ENCODE measurements around the gene CST4.
"Not testable (repeated sequence)": the region's sequence is repeated elsewhere in the genome, so short reads cannot be mapped to it uniquely, and the experiment has no call there.

CST4 gene, protein sequence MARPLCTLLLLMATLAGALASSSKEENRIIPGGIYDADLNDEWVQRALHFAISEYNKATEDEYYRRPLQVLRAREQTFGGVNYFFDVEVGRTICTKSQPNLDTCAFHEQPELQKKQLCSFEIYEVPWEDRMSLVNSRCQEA

DNA sequence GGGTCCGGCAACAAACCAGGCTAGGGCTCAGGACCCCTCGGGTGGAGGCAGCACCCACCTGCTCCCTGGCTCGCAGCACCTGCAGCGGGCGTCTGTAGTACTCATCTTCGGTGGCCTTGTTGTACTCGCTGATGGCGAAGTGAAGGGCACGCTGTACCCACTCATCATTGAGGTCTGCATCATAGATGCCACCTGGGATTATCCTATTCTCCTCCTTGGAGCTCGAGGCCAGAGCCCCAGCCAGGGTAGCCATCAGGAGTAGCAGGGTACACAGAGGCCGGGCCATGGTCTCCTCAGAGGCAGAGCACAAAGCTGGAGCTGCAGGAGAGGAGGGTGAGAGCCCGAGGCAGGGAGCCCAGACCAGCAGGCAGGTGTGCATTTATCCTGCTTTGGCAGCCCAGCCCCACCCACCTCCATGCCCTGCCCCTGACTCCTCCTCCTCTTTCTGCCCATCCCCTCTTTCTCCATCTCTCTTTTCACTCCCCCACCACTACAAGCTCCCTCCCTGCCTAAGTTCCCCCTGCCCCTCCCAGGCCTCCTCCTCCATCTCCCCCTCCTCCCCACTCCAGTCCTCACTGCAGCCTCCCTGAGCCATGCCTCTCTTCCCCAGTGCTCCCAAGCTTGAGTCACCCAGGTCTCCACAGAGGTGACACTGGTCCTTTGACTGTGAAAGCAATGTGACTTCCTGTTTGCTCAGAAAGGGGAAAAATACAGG is at the start of gene CST4:
TSS of gene CST4 (minus strand) at position 355 of the 715 bp plus-strand sequence. CDS start at position 286, 69 bp downstream.
- not testable (repeated sequence) for H3K27me3 ChIP-seq (ENCODE audit: low read depth, low read length); H3K9me3 ChIP-seq (ENCODE audit: control insufficient read depth in 1 of 2, low read length in 2 of 2); H3K36me3 ChIP-seq (ENCODE audit: control insufficient read depth in 1 of 2, insufficient read depth in 2 of 2, low read length in 2 of 2); H3K4me3 ChIP-seq (ENCODE audit: low read depth in 1 of 2, low read length in 2 of 2); H3K27ac ChIP-seq (ENCODE audit: low read length); H3K4me1 ChIP-seq (ENCODE audit: control insufficient read depth in 1 of 2, insufficient read depth in 2 of 2, low read length in 2 of 2)

DNA sequence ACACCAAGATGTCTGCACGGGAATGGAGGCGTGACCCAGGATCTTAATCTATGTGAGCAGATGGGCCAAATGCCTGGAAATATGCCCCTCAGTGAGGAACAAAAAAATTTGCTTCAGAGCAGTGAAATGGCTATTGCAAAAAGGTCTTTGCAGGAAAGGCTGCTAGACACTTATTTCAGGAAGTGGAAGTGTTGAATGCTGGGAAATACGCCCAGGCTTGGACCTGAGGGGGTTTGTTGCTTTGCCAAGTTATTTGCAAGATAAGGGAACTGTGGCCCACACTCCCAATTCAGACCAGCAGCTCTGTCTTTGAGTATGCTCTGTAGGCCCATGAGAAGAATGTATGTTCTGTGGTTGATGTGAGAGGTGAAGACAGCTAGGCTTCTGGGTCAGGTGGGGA is 46.6 kb upstream of the CST4 start:
- H3K27me3 ChIP-seq (ENCODE audit: low read depth, low read length); H3K36me3 ChIP-seq (ENCODE audit: control insufficient read depth in 1 of 2, insufficient read depth in 2 of 2, low read length in 2 of 2); H3K27ac ChIP-seq (ENCODE audit: low read length); H3K9me3 ChIP-seq (ENCODE audit: control insufficient read depth in 1 of 2, low read length in 2 of 2); H3K4me3 ChIP-seq (ENCODE audit: low read depth in 1 of 2, low read length in 2 of 2); H3K4me1 ChIP-seq (ENCODE audit: control insufficient read depth in 1 of 2, insufficient read depth in 2 of 2, low read length in 2 of 2): not testable (repeated sequence)

GRCh38 chr20:23734949-23735348 is 46.1 kb upstream of the CST4 start:
- H3K9me3 ChIP-seq (ENCODE audit: control insufficient read depth in 1 of 2, low read length in 2 of 2); H3K27ac ChIP-seq (ENCODE audit: low read length); H3K27me3 ChIP-seq (ENCODE audit: low read depth, low read length); H3K4me3 ChIP-seq (ENCODE audit: low read depth in 1 of 2, low read length in 2 of 2); H3K36me3 ChIP-seq (ENCODE audit: control insufficient read depth in 1 of 2, insufficient read depth in 2 of 2, low read length in 2 of 2); H3K4me1 ChIP-seq (ENCODE audit: control insufficient read depth in 1 of 2, insufficient read depth in 2 of 2, low read length in 2 of 2): not testable (repeated sequence)

GRCh38 chr20:23734440-23734839 is 45.6 kb upstream of the CST4 start:
- H3K9me3 ChIP-seq (ENCODE audit: control insufficient read depth in 1 of 2, low read length in 2 of 2); H3K36me3 ChIP-seq (ENCODE audit: control insufficient read depth in 1 of 2, insufficient read depth in 2 of 2, low read length in 2 of 2); H3K27ac ChIP-seq (ENCODE audit: low read length); H3K27me3 ChIP-seq (ENCODE audit: low read depth, low read length); H3K4me3 ChIP-seq (ENCODE audit: low read depth in 1 of 2, low read length in 2 of 2); H3K4me1 ChIP-seq (ENCODE audit: control insufficient read depth in 1 of 2, insufficient read depth in 2 of 2, low read length in 2 of 2): not testable (repeated sequence)

GRCh38 chr20:23727016-23727415 is 38.2 kb upstream of the CST4 start:
- Histone ChIP-seq H3K27ac (ENCODE audit: low read length) (no peak overlapping the region), H3K9me3 (ENCODE audit: control insufficient read depth in 1 of 2, low read length in 2 of 2) (no peaks in the 10 kb centered on the region), H3K4me3 (ENCODE audit: low read depth in 1 of 2, low read length in 2 of 2) (no peak overlapping the region), H3K27me3 (ENCODE audit: low read depth, low read length) (no peaks in the 10 kb centered on the region), H3K4me1 (ENCODE audit: control insufficient read depth in 1 of 2, insufficient read depth in 2 of 2, low read length in 2 of 2) (no peaks in the 10 kb centered on the region), H3K36me3 (ENCODE audit: control insufficient read depth in 1 of 2, insufficient read depth in 2 of 2, low read length in 2 of 2) (no peaks in the 10 kb centered on the region)

GRCh38 chr20:23725102-23725501 is 36.3 kb upstream of the CST4 start:
- no peaks in the 10 kb centered on the region for H3K27me3 ChIP-seq (ENCODE audit: low read depth, low read length)

GRCh38 chr20:23723659-23724307 is 34.9 kb upstream of the CST4 start:
- not testable (repeated sequence) for H3K36me3 ChIP-seq (ENCODE audit: control insufficient read depth in 1 of 2, insufficient read depth in 2 of 2, low read length in 2 of 2); H3K9me3 ChIP-seq (ENCODE audit: control insufficient read depth in 1 of 2, low read length in 2 of 2); H3K27ac ChIP-seq (ENCODE audit: low read length); H3K4me3 ChIP-seq (ENCODE audit: low read depth in 1 of 2, low read length in 2 of 2); H3K4me1 ChIP-seq (ENCODE audit: control insufficient read depth in 1 of 2, insufficient read depth in 2 of 2, low read length in 2 of 2); H3K27me3 ChIP-seq (ENCODE audit: low read depth, low read length)

More at GRCh38 chr20:23725102-23725501, 36.3 kb upstream of the CST4 start:
- Histone ChIP-seq H3K27ac (ENCODE audit: low read length) (no peak overlapping the region), H3K4me1 (ENCODE audit: control insufficient read depth in 1 of 2, insufficient read depth in 2 of 2, low read length in 2 of 2) (no peaks in the 10 kb centered on the region), H3K36me3 (ENCODE audit: control insufficient read depth in 1 of 2, insufficient read depth in 2 of 2, low read length in 2 of 2) (no peaks in the 10 kb centered on the region), H3K4me3 (ENCODE audit: low read depth in 1 of 2, low read length in 2 of 2) (no peak overlapping the region), H3K9me3 (ENCODE audit: control insufficient read depth in 1 of 2, low read length in 2 of 2) (no peaks in the 10 kb centered on the region)

DNA sequence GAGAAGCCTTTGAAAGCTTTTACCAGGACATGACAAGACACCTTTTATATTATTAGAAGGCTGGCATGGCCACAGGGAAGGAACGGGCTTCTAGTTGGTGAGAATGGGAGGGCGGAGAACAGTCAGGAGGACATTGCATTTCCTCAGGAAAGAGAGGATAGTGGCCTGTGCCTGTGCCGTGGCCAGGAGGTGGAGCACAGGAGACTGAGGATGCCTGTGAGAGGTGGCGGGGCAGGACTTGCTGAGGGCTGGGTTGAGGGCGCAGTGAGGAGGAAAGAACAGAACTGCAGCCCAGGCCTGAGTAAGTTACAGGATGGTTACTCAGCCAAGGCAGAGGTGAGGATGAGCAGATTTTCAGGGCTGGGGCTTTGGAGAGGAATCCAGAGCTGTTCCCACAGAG is 34.0 kb upstream of the CST4 start:
- not testable (repeated sequence) for H3K4me1 ChIP-seq (ENCODE audit: control insufficient read depth in 1 of 2, insufficient read depth in 2 of 2, low read length in 2 of 2); H3K4me3 ChIP-seq (ENCODE audit: low read depth in 1 of 2, low read length in 2 of 2); H3K27ac ChIP-seq (ENCODE audit: low read length); H3K27me3 ChIP-seq (ENCODE audit: low read depth, low read length); H3K9me3 ChIP-seq (ENCODE audit: control insufficient read depth in 1 of 2, low read length in 2 of 2); H3K36me3 ChIP-seq (ENCODE audit: control insufficient read depth in 1 of 2, insufficient read depth in 2 of 2, low read length in 2 of 2)

- H3K9me3 ChIP-seq (ENCODE audit: control insufficient read depth in 1 of 2, low read length in 2 of 2) = peaks cover 0 to 4% of the 10 kb centered on the region in 2 donors
- H3K4me3 ChIP-seq (ENCODE audit: low read depth in 1 of 2, low read length in 2 of 2) = no peak overlapping the region
- no peaks in the 10 kb centered on the region for H3K27me3 ChIP-seq (ENCODE audit: low read depth, low read length)
These were observed 33.1 kb upstream of the CST4 start for GRCh38 chr20:23721962-23722361.

DNA sequence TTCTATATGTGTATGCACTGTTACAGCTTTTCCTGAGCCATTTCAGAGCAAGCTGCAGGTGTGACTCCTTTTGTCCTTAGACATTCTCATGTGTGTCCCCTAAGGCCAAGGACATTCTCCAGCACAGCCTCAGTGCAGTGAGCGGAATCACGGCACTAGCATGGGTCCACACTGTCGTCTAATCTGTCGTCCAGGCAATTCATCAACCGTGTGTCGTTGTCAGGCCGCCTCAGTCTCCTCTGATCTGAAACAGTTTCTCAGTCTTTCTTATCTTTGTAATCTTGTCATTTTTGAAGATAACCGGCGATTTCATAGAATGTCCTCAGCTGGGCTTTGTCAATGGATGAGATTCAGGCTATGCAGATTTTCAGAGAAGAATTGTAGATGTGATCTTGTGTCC is 30.5 kb upstream of the CST4 start:
- not testable (repeated sequence) for H3K36me3 ChIP-seq (ENCODE audit: control insufficient read depth in 1 of 2, insufficient read depth in 2 of 2, low read length in 2 of 2); H3K27me3 ChIP-seq (ENCODE audit: low read depth, low read length); H3K4me3 ChIP-seq (ENCODE audit: low read depth in 1 of 2, low read length in 2 of 2); H3K4me1 ChIP-seq (ENCODE audit: control insufficient read depth in 1 of 2, insufficient read depth in 2 of 2, low read length in 2 of 2); H3K9me3 ChIP-seq (ENCODE audit: control insufficient read depth in 1 of 2, low read length in 2 of 2); H3K27ac ChIP-seq (ENCODE audit: low read length)

More at GRCh38 chr20:23721962-23722361, 33.1 kb upstream of the CST4 start:
- Histone ChIP-seq H3K27ac (ENCODE audit: low read length) (no peak overlapping the region), H3K4me1 (ENCODE audit: control insufficient read depth in 1 of 2, insufficient read depth in 2 of 2, low read length in 2 of 2) (no peaks in the 10 kb centered on the region), H3K36me3 (ENCODE audit: control insufficient read depth in 1 of 2, insufficient read depth in 2 of 2, low read length in 2 of 2) (no peaks in the 10 kb centered on the region)

GRCh38 chr20:23711778-23712177 is 22.9 kb upstream of the CST4 start:
- H3K27ac ChIP-seq (ENCODE audit: low read length); H3K4me3 ChIP-seq (ENCODE audit: low read depth in 1 of 2, low read length in 2 of 2); H3K27me3 ChIP-seq (ENCODE audit: low read depth, low read length); H3K9me3 ChIP-seq (ENCODE audit: control insufficient read depth in 1 of 2, low read length in 2 of 2); H3K4me1 ChIP-seq (ENCODE audit: control insufficient read depth in 1 of 2, insufficient read depth in 2 of 2, low read length in 2 of 2); H3K36me3 ChIP-seq (ENCODE audit: control insufficient read depth in 1 of 2, insufficient read depth in 2 of 2, low read length in 2 of 2): not testable (repeated sequence)

GRCh38 chr20:23710771-23711170 is 21.9 kb upstream of the CST4 start:
- Histone ChIP-seq H3K9me3 (ENCODE audit: control insufficient read depth in 1 of 2, low read length in 2 of 2) (no peaks in the 10 kb centered on the region), H3K4me3 (ENCODE audit: low read depth in 1 of 2, low read length in 2 of 2) (no peak overlapping the region), H3K27me3 (ENCODE audit: low read depth, low read length) (no peaks in the 10 kb centered on the region), H3K27ac (ENCODE audit: low read length) (no peak overlapping the region), H3K36me3 (ENCODE audit: control insufficient read depth in 1 of 2, insufficient read depth in 2 of 2, low read length in 2 of 2) (no peaks in the 10 kb centered on the region), H3K4me1 (ENCODE audit: control insufficient read depth in 1 of 2, insufficient read depth in 2 of 2, low read length in 2 of 2) (no peaks in the 10 kb centered on the region)
